HepG2 (cell line): ENCODE results near the gene P2RX2. TPM values are rescaled to one million over a fixed set of nuclear protein-coding genes. Genes with fewer than 3 reads are reported as not detected.

Experiments
- CREB1 ChIP-seq, 2 experiments: fragments of 450-650 bp in 1 of 2; IDR thresholded peaks; 2 replicates each; pipeline ENCODE4 v1.6.1; 2016 to 2017; ENCODE audit warnings: control low read depth in 1 of 2, mild to moderate bottlenecking in 1 of 2, missing compliant biosample characterization in 1 of 2, missing genetic modification characterization in 1 of 2
- MAFF ChIP-seq: IDR thresholded peaks from 2 replicates; pipeline ENCODE4 v1.6.1; 2011; ENCODE audit warnings: low read depth, low read length, improper control_type of control experiment
- PAWR ChIP-seq: sonication (generic); formaldehyde crosslinking; IDR thresholded peaks from 2 replicates; pipeline ENCODE4 v1.4.0; 2020; ENCODE audit warnings: missing genetic modification reagents, mild to moderate bottlenecking, borderline replicate concordance
- RXRB ChIP-seq: IDR thresholded peaks from 2 replicates; pipeline ENCODE4 v1.6.1; 2016; ENCODE audit warnings: borderline replicate concordance, missing genetic modification reagents, missing compliant biosample characterization
- SP2 ChIP-seq: sonication (generic); formaldehyde crosslinking; IDR thresholded peaks from 2 replicates; pipeline ENCODE4 v1.5.1; 2020; ENCODE audit warnings: mild to moderate bottlenecking, missing genetic modification reagents
- ZBTB7A ChIP-seq: sonication (generic); formaldehyde crosslinking; IDR thresholded peaks from 2 replicates; pipeline ENCODE4 v1.8.0; 2022; ENCODE audit warnings: mild to moderate bottlenecking, missing genetic modification reagents
- ZNF296 ChIP-seq: sonication (generic); formaldehyde crosslinking; conservative IDR thresholded peaks from 2 replicates; pipeline ENCODE4 v1.5.0; 2020; ENCODE audit warnings: mild to moderate bottlenecking, missing genetic modification reagents
- ZNF460 ChIP-seq: sonication (generic); formaldehyde crosslinking; IDR thresholded peaks from 2 replicates; pipeline ENCODE4 v1.5.1; 2020; ENCODE audit warnings: missing genetic modification reagents, mild to moderate bottlenecking, borderline replicate concordance
- polyA plus RNA-seq, 8 experiments: library from polyadenylated mRNA; depleted of rRNA in 3 of 8; stranded (reverse) in 7 of 8; unstranded in 1 of 8; fragments of >200 nt; fragmentation: Illumina TruSeq in 4 of 8; extraction: Trizol in 4 of 8; gene quantifications; 2 replicates each; pipeline versions ENCODE4 v1.2.1 to v1.2.3, GENCODE V29; 2011 to 2016; ENCODE audit warnings: low read depth in 4 of 8, missing spikeins in 1 of 8, mixed read lengths in 1 of 8; ENCODE audit not compliant: insufficient read depth in 1 of 8
- total RNA-seq, 5 experiments: library from RNA; depleted of rRNA; stranded (reverse); fragments of >200 nt; fragmentation: Illumina TruSeq; extraction: Trizol; gene quantifications; 2 replicates each; pipeline ENCODE4 v1.2.3, GENCODE V29; 2016; ENCODE audit warnings: low read depth in 1 of 5
- TF ChIP-seq, protein P1 (sequence below): sonication (generic); formaldehyde crosslinking; IDR thresholded peaks from 2 replicates; pipeline ENCODE4 v1.5.0; 2020; ENCODE audit warnings: missing genetic modification reagents
- TF ChIP-seq, protein P2 (sequence below): sonication (generic); formaldehyde crosslinking; conservative IDR thresholded peaks from 2 replicates; pipeline ENCODE4 v1.4.0; 2020; ENCODE audit warnings: missing genetic modification reagents
- TF ChIP-seq, protein P3 (sequence below): sonication (generic); formaldehyde crosslinking; IDR thresholded peaks from 2 replicates; pipeline ENCODE4 v1.8.1; 2023; ENCODE audit warnings: missing genetic modification reagents, inconsistent platforms, borderline replicate concordance
- TF ChIP-seq, protein P4 (sequence below): sonication (generic); formaldehyde crosslinking; IDR thresholded peaks from 2 replicates; pipeline ENCODE4 v1.8.0; 2022; ENCODE audit warnings: low read depth, missing genetic modification reagents
- TF ChIP-seq, protein P5 (sequence below): sonication (generic); formaldehyde crosslinking; IDR thresholded peaks from 2 replicates; pipeline ENCODE4 v1.8.0; 2022; ENCODE audit warnings: missing genetic modification reagents, mild to moderate bottlenecking, moderate library complexity, borderline replicate concordance
- TF ChIP-seq, protein P6 (sequence below): sonication (generic); formaldehyde crosslinking; IDR thresholded peaks from 2 replicates; pipeline ENCODE4 v1.5.1; 2020; ENCODE audit warnings: mild to moderate bottlenecking, moderate library complexity, missing genetic modification reagents
- TF ChIP-seq, protein P7 (sequence below): sonication (generic); formaldehyde crosslinking; IDR thresholded peaks from 2 replicates; pipeline ENCODE4 v1.5.0; 2020; ENCODE audit warnings: missing genetic modification reagents

Gene P2RX2
- total and polyA plus RNA-seq, 2 of the 13 experiments (the other 11 are each of a cell fraction or from before 2014, with no cell fraction given) = not detected

DNA sequence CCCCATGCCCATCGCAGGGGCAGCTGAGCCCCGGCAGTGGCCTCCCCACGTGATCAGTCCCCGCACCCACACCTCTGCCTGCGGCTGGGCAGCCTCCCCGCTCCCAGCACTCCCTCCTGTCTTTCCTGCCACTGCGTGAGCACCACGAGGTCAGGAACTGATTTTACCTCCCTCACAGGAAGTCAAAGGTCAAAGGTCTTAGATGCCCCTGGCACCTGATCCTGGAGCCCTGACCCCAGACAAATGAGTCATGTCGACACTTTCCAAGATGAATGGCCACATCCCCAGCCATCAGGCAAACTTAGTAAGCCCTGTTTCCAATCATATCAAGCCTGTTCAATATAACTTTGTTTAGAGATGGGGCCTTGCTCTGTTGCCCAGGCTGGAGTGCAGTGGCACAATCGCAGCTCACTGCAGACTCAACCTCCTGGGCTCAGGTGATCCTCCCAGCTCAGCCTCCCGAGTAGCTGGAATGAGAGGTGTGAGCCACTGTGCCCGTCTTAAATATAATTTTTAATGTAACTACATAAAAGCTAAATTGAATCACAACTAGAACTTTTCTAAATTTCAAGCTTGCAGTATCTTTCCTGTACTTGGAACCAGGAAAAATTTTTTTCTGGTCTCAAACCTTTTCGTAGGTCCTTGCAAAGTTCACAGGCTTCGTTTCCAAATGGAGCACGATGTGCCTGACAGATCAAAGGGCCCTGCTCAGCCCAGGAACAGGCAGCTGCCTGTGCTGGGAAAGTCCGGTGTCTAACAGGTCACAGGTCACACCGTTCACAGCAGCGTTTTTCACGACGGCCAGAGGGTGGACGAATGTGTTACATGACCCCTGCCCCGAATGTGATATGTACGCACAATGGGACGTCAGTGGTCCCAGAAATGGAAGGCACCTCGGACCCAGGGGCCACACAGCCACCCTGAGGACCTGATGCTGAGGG lies 10.1 kb upstream of the P2RX2 start (continued):
- TF ChIP-seq ZNF296 (CRISPR knock-in tag) (0 out of 2 replicates have a peak, but pooled peaks have one; percentile 69), PAWR (CRISPR knock-in tag) (no peak), RXRB (peak; percentile 90), MAFF (no peak), CREB1 (IDR thresholded peaks at IDR 0.05) (no peak), CREB1 (CRISPR knock-in tag; IDR thresholded peaks at IDR 0.05) (no peak), ZBTB7A (peak; percentile 91), ZNF460 (peak; percentile 5; the same call in 1 of the 2 replicates), SP2 (CRISPR knock-in tag) (no peak)
- TF ChIP-seq, protein P1, sequence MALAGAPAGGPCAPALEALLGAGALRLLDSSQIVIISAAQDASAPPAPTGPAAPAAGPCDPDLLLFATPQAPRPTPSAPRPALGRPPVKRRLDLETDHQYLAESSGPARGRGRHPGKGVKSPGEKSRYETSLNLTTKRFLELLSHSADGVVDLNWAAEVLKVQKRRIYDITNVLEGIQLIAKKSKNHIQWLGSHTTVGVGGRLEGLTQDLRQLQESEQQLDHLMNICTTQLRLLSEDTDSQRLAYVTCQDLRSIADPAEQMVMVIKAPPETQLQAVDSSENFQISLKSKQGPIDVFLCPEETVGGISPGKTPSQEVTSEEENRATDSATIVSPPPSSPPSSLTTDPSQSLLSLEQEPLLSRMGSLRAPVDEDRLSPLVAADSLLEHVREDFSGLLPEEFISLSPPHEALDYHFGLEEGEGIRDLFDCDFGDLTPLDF = no peak
- TF ChIP-seq, protein P2, sequence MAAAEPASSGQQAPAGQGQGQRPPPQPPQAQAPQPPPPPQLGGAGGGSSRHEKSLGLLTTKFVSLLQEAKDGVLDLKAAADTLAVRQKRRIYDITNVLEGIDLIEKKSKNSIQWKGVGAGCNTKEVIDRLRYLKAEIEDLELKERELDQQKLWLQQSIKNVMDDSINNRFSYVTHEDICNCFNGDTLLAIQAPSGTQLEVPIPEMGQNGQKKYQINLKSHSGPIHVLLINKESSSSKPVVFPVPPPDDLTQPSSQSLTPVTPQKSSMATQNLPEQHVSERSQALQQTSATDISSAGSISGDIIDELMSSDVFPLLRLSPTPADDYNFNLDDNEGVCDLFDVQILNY = no peak
- TF ChIP-seq, protein P3, sequence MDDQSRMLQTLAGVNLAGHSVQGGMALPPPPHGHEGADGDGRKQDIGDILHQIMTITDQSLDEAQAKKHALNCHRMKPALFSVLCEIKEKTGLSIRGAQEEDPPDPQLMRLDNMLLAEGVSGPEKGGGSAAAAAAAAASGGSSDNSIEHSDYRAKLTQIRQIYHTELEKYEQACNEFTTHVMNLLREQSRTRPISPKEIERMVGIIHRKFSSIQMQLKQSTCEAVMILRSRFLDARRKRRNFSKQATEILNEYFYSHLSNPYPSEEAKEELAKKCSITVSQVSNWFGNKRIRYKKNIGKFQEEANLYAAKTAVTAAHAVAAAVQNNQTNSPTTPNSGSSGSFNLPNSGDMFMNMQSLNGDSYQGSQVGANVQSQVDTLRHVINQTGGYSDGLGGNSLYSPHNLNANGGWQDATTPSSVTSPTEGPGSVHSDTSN (CRISPR knock-in tag) = no peak
- TF ChIP-seq, protein P4, sequence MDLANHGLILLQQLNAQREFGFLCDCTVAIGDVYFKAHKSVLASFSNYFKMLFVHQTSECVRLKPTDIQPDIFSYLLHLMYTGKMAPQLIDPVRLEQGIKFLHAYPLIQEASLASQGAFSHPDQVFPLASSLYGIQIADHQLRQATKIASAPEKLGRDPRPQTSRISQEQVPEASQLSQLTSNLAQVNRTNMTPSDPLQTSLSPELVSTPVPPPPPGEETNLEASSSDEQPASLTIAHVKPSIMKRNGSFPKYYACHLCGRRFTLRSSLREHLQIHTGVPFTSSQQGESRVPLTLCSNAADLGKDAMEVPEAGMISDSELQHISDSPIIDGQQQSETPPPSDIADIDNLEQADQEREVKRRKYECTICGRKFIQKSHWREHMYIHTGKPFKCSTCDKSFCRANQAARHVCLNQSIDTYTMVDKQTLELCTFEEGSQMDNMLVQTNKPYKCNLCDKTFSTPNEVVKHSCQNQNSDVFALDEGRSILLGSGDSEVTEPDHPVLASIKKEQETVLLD (CRISPR knock-in tag) = peak; percentile 60
- TF ChIP-seq, protein P5, sequence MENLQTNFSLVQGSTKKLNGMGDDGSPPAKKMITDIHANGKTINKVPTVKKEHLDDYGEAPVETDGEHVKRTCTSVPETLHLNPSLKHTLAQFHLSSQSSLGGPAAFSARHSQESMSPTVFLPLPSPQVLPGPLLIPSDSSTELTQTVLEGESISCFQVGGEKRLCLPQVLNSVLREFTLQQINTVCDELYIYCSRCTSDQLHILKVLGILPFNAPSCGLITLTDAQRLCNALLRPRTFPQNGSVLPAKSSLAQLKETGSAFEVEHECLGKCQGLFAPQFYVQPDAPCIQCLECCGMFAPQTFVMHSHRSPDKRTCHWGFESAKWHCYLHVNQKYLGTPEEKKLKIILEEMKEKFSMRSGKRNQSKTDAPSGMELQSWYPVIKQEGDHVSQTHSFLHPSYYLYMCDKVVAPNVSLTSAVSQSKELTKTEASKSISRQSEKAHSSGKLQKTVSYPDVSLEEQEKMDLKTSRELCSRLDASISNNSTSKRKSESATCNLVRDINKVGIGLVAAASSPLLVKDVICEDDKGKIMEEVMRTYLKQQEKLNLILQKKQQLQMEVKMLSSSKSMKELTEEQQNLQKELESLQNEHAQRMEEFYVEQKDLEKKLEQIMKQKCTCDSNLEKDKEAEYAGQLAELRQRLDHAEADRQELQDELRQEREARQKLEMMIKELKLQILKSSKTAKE (CRISPR knock-in tag) = peak; percentile 70
- TF ChIP-seq, protein P6, sequence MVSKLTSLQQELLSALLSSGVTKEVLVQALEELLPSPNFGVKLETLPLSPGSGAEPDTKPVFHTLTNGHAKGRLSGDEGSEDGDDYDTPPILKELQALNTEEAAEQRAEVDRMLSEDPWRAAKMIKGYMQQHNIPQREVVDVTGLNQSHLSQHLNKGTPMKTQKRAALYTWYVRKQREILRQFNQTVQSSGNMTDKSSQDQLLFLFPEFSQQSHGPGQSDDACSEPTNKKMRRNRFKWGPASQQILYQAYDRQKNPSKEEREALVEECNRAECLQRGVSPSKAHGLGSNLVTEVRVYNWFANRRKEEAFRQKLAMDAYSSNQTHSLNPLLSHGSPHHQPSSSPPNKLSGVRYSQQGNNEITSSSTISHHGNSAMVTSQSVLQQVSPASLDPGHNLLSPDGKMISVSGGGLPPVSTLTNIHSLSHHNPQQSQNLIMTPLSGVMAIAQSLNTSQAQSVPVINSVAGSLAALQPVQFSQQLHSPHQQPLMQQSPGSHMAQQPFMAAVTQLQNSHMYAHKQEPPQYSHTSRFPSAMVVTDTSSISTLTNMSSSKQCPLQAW (CRISPR knock-in tag) = peak; percentile 16
- TF ChIP-seq, protein P7, sequence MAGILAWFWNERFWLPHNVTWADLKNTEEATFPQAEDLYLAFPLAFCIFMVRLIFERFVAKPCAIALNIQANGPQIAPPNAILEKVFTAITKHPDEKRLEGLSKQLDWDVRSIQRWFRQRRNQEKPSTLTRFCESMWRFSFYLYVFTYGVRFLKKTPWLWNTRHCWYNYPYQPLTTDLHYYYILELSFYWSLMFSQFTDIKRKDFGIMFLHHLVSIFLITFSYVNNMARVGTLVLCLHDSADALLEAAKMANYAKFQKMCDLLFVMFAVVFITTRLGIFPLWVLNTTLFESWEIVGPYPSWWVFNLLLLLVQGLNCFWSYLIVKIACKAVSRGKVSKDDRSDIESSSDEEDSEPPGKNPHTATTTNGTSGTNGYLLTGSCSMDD = no peak
